ENCODE results near the gene DDX51.

The DDX51 gene

GRCh38 chr12:132117558-132117875 lies 26.6 kb downstream of the DDX51 start:
- Histone ChIP-seq H3F3A (ENCODE audit: low read depth) (no peaks in the 10 kb centered on the region), H3K9me3 (ENCODE audit: insufficient read depth, low read depth, low read length) (no peaks in the 10 kb centered on the region), H3K9ac (ENCODE audit: low read depth, low read length, poor library complexity, severe bottlenecking) (no peak overlapping the region), H3K4me2 (ENCODE audit: low read depth, low read length, poor library complexity, severe bottlenecking) (no peak overlapping the region), H3K36me3 (ENCODE audit: insufficient read depth, low read length) (peaks cover 27% of the 10 kb centered on the region; the same call in 1 of the 2 replicates), H3K4me1 (ENCODE audit: insufficient read depth, low read length, poor library complexity, severe bottlenecking) (no peaks in the 10 kb centered on the region), H3K4me3 (ENCODE audit: low read length, poor library complexity, severe bottlenecking) (no peak overlapping the region), H4K20me1 (ENCODE audit: insufficient read depth, low read length, poor library complexity, severe bottlenecking) (no peaks in the 10 kb centered on the region), H3K79me2 (ENCODE audit: insufficient read depth, low read length) (no peaks in the 10 kb centered on the region), H3K9me2 (replicated peaks; ENCODE audit: low read depth, low read length) (no peaks in the 10 kb centered on the region), H2AFZ (ENCODE audit: low read length) (no peak overlapping the region), H3K27me3 (ENCODE audit: insufficient read depth, low read length, poor library complexity, severe bottlenecking) (no peaks in the 10 kb centered on the region)
- no peak for TF ChIP-seq EZH2phosphoT487 (IDR thresholded peaks at IDR 0.05; ENCODE audit: borderline replicate concordance)
- TF ChIP-seq, protein P1, sequence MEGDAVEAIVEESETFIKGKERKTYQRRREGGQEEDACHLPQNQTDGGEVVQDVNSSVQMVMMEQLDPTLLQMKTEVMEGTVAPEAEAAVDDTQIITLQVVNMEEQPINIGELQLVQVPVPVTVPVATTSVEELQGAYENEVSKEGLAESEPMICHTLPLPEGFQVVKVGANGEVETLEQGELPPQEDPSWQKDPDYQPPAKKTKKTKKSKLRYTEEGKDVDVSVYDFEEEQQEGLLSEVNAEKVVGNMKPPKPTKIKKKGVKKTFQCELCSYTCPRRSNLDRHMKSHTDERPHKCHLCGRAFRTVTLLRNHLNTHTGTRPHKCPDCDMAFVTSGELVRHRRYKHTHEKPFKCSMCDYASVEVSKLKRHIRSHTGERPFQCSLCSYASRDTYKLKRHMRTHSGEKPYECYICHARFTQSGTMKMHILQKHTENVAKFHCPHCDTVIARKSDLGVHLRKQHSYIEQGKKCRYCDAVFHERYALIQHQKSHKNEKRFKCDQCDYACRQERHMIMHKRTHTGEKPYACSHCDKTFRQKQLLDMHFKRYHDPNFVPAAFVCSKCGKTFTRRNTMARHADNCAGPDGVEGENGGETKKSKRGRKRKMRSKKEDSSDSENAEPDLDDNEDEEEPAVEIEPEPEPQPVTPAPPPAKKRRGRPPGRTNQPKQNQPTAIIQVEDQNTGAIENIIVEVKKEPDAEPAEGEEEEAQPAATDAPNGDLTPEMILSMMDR (conservative IDR thresholded peaks at IDR 0.05; ENCODE audit: low read length), result no peak

DNA sequence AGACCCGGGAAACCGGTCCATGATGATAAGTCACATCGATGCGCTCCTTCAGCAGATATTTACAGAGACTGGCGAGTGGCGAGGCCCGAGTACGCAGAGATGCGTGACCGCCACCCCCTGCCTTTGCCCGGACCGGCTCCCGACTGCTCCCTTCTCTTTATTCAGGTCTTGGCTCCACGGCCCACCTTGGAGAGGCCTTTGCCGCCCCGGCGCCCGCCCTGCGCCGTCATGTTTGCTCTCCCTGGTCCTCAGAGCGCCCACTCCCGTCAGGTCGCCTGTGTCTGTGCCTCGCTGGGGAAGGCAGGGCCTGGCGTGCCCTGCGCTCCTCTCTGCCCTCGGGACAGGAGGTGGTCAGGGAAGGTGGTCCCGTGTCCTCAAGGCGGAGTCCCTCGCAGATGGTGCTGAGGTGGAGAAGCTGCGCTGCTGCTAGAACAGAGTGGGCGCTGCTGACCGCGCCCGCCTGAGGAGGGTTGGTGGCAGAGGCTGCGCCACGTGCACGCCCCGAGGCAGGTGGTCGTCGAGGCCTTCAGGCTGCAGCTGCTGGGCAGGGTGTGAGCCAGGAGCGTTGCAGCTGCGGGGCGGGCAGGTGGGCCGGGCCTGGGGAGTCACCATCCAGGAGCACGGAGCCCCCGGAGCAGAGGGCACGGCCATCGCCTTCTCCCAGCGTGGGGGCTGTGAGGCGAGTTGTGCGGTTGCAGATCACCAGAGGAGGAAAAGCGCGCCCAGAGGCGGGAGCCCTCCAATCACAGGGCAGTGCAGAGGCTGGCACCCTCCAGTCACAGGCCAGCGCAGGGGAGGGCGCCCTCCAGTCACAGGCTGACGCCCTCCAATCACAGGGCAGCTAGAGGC lies 27.2 kb downstream of the DDX51 start:
- Histone ChIP-seq H3K9me3 (ENCODE audit: insufficient read depth, low read depth, low read length) (no peaks in the 10 kb centered on the region), H3K4me3 (ENCODE audit: low read length, poor library complexity, severe bottlenecking) (no peak overlapping the region), H3K9me2 (replicated peaks; ENCODE audit: low read depth, low read length) (no peaks in the 10 kb centered on the region), H4K20me1 (ENCODE audit: insufficient read depth, low read length, poor library complexity, severe bottlenecking) (no peaks in the 10 kb centered on the region), H3K4me1 (ENCODE audit: insufficient read depth, low read length, poor library complexity, severe bottlenecking) (no peaks in the 10 kb centered on the region), H3K27me3 (ENCODE audit: insufficient read depth, low read length, poor library complexity, severe bottlenecking) (no peaks in the 10 kb centered on the region), H2AFZ (ENCODE audit: low read length) (no peak overlapping the region), H3K36me3 (ENCODE audit: insufficient read depth, low read length) (peaks cover 23% of the 10 kb centered on the region; the same call in 1 of the 2 replicates), H3K9ac (ENCODE audit: low read depth, low read length, poor library complexity, severe bottlenecking) (no peak overlapping the region), H3F3A (ENCODE audit: low read depth) (no peaks in the 10 kb centered on the region), H3K79me2 (ENCODE audit: insufficient read depth, low read length) (no peaks in the 10 kb centered on the region), H3K4me2 (ENCODE audit: low read depth, low read length, poor library complexity, severe bottlenecking) (no peak overlapping the region)
- TF ChIP-seq EZH2phosphoT487 (IDR thresholded peaks at IDR 0.05; ENCODE audit: borderline replicate concordance), result no peak
- TF ChIP-seq, protein P1 (conservative IDR thresholded peaks at IDR 0.05; ENCODE audit: low read length), result no peak

- no peaks in the 10 kb centered on the region for H3K27me3 ChIP-seq (ENCODE audit: insufficient read depth, low read length, poor library complexity, severe bottlenecking)
- no peak overlapping the region for H3K9ac ChIP-seq (ENCODE audit: low read depth, low read length, poor library complexity, severe bottlenecking)
- H3K79me2 ChIP-seq (ENCODE audit: insufficient read depth, low read length), result no peaks in the 10 kb centered on the region
- H3K36me3 ChIP-seq (ENCODE audit: insufficient read depth, low read length), result peaks cover 31% of the 10 kb centered on the region; the same call in 1 of the 2 replicates
- TF ChIP-seq, protein P1 (conservative IDR thresholded peaks at IDR 0.05; ENCODE audit: low read length), result no peak
- no peak for TF ChIP-seq EZH2phosphoT487 (IDR thresholded peaks at IDR 0.05; ENCODE audit: borderline replicate concordance)
- H3K9me2 ChIP-seq (replicated peaks; ENCODE audit: low read depth, low read length), result no peaks in the 10 kb centered on the region
- no peaks in the 10 kb centered on the region for H3F3A ChIP-seq (ENCODE audit: low read depth)
- H3K4me1 ChIP-seq (ENCODE audit: insufficient read depth, low read length, poor library complexity, severe bottlenecking), result no peaks in the 10 kb centered on the region
- no peaks in the 10 kb centered on the region for H3K9me3 ChIP-seq (ENCODE audit: insufficient read depth, low read depth, low read length)
- H2AFZ ChIP-seq (ENCODE audit: low read length), result no peak overlapping the region
- no peak overlapping the region for H3K4me2 ChIP-seq (ENCODE audit: low read depth, low read length, poor library complexity, severe bottlenecking)
- H4K20me1 ChIP-seq (ENCODE audit: insufficient read depth, low read length, poor library complexity, severe bottlenecking), result no peaks in the 10 kb centered on the region
- no peak overlapping the region for H3K4me3 ChIP-seq (ENCODE audit: low read length, poor library complexity, severe bottlenecking)
Measured at GRCh38 chr12:132115500-132115899, 28.6 kb downstream of the DDX51 start.
